HG03159 (cell line): ENCODE measurements around the gene LPAR2.
A peak's percentile ranks its signal among the peaks of the same experiment; 100 is the strongest.
"Not testable (repeated sequence)": the region's sequence is repeated elsewhere in the genome, so short reads cannot be mapped to it uniquely, and the experiment has no call there.

Experiments used
- ATAC-seq: cut with Tn5 transposase; IDR thresholded peaks from one replicate; pipeline ENCODE4 v1.9.1; 2021; ENCODE audit warnings: mild to moderate bottlenecking, moderate library complexity; ENCODE audit not compliant: unreplicated experiment

LPAR2 gene

DNA sequence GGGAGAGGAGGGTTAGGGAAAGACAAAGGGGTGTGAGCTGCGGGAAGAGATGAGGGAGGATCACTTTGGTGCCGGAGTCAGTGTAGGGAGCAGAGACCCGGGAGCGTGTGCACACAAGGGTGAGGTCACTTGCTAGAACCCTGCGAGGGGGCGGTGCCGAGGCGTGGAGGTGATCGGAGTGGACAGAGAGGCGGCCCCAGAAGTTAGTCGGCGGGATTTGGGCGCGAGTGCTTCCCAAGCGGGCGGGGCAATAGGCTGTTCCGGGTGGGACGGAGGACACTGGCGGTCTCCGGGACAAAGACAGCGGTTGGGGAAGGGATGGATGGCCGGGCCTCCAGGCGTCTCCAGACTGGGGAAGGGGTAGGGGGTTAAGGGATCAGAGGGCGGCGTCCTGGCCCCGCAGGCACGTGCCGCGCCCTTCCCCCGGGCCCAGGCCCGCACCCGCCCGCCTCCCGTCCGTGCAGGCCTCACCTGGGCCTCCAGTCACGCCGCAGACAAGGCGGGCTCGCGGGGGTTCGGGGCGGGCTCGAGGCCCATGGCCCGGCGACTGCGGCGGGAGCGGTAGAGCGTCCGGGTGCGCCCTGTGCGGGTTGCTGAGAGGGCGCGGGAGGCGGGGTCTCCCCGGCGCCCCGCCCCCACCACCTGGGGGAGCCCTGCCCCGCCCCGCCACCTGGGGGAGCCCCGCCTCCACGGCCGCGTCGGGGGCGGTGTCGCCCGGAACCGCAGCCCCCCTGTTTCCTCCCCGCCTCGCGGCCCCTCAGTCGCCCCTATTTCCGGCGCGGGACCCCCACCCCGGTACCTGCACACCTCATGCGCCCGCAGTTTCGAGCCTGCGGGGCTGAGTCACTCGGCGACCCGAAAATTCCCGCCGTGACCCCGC is at the start of gene LPAR2:
Gene LPAR2 (minus strand): TSS at position 600 of the 880 bp plus-strand sequence. CDS start 945 bp downstream, outside the sequence.
- ATAC-seq: peak; percentile 60

DNA sequence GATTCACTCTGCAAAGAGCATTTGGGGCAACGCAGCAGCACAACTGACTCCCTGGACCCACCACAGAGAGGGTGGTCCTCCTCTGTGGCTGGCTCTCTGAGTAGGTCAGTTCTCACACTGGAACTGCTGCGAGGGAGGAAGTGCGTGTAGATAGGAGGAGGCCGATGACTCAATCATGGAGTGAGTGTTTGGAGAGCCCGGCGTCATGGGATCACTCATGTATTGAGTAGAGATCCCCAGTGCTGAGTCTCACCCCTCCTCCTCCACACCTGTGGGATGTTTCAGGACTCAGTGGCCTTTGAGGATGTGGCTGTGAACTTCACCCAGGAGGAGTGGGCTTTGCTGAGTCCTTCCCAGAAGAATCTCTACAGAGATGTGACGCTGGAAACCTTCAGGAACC is 49.6 kb upstream of the LPAR2 start:
- ATAC-seq: no peak

DNA sequence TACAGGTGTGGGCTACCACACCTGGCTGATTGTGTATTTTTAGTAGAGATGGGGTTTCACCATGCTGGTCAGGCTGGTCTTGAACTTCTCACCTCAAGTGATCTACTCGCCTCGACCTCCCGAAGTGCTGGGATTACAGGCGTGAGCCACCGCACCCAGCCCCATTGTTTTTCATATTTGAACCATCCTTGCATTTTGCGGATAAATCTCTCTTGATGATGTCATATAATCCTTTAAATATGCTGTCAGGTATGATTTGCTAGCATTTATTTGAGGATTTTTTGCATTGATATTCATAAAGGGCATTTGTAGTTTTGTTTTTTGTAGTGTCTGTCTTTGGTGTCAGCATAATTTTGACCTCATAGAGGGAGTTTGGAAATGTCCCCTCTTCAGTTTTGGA is 46.3 kb upstream of the LPAR2 start:
- ATAC-seq: no peak

DNA sequence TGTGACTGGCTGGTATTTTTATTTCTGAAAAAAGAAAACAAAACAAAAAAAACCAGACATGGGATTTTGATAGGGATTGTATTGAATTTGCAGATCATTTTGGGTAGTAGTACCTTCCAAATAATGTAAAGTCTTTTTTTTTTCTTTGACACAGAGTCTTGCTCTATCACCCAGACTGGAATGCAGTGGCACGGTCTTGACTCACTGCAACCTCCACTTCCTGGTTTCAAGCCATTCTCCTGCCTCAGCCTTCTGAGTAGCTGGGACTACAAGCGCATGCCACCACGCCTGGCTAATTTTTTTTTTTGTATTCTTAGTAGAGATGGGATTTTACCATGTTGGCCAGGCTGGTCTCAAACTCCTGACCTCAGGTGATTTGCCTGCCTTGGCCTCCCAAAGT is 44.8 kb upstream of the LPAR2 start:
- ATAC-seq: no peak

DNA sequence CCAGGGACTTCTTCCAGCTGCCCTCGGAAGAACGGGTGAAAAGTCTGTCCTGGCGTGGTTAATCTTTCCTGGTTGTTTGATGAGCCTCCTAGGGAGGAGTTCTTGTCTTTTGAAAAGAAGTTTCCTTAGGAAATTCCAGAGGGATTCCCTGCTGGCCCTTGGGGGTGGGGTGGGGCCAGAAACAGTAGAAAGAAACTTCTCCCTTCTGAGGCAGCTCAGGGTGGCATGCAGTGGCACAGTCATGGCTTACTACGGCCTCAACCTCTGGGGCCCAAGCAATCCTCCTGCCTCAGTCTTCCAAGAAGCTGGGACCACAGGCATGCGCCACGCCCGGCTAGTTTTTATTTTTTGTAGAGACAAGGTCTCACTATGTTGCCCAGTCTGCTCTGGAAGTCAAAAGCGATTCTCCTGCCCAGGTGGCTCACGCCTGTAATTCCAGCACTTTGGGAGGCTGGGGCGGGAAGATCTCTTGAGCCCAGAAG is 42.1 kb upstream of the LPAR2 start:
- ATAC-seq: no peak

DNA sequence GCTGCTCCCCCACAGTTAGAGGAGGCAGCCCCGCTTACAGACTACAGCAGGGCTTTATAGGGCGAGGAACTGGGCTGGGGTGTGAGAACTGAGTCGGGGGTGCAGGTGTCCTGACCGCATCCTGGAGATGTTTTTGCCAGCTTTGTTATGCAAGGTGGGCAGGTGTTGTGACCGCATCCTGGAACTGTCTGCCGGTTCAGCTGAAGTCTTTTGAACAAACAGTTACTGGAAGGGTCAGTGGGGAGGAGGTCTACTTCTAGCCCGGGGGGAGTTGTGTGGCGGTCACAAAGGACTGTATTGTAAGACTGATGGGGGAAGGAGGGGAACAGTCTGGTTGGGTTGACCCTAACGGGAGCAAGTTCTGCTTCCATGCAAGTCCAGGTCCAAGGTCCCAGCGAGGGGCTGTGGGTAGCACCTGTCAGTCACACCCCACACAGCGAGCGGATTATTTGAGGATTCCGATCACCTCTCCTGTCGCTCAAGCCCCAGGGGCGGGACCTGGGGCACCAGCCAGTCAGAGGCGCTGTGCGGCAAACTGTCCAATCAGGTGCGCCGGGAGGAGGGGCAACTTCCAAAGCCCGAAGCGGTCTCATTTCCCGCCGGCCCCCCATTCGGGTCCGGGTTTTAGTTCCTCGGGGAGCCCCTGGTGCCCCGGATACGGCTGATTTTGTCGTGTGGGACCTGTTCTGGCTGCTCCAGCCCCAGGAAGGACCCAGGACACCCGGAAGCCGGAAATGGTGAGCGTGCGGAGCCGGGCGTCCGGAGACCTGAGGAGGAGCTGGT is 40.4 kb upstream of the LPAR2 start, which contains the start of gene ZNF101:
Gene ZNF101 (plus strand): TSS at position 610 of the 783 bp plus-strand sequence. CDS start 125 bp downstream, at position 735.
- ATAC-seq: peak; percentile 69

DNA sequence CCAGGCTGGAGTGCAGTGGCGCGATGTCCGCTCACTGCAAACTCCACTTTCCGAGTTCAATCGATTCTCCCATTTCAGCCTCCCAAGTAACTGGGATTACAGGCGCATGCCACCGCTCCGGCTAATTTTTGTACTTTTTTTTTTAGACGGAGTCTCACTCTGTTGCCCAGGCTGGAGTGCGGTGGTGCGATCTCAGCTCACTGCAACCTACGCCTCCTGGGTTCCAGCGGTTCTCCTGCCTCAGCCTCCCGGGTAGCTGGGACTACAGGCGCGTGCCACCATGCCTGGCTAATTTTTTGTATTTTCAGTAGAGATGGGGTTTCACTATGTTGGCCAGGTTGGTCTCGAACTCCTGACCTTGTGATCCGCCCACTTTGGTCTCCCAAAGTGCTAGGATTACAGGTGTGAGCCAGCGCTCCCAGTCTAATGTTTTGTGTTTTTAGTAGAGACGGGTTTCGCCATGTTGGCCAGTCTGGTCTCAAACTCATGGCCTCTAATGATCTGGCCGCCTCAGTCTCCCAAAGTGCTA is 37.5 kb upstream of the LPAR2 start:
- not testable (repeated sequence) for ATAC-seq

DNA sequence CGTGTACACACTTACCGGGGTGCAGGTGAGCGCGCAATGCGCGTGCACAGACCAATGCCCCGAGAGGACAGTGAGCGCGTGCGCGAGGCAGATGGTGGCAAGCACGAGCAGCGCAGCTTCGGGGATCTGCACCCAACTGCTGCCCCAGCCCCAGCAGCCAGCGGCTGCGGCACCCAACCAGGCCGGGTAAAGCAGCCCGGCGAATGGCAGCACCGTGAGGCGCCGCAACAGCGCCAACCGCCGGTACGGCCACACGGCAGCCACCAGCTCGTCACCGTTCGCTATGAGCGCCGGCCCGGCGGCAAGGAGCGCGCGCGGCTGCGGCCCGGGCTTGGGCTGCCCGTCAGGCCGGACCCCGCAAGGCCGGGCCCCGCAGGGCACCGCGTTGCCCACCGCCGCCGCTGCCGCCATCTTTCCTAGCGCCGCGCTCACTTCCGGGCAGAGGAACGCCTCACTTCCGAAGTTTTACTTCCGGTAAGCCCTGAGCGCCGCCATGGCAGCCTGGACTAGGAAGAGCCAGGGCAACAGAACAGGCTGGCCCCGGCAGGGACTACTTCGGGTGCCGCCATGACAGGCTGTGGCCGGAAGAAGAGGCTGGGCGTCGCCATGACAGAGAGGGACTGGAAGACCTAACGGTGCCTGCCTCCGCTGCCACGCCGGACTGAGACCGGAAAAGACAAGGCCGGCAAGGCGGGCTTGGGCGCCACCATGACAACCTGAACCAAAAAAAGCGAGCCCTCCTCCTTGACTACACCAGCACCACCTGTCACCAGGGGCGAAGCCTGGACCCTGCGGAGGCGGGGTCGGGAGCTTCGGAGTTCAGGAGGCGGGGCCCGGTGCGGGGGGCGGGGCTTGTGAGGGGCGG is 35.5 kb upstream of the LPAR2 start, which contains the start of gene ATP13A1:
Gene ATP13A1 (minus strand): TSS at position 421 of the 865 bp plus-strand sequence. CDS start 10 bp downstream, at position 411.
- peak; percentile 61 for ATAC-seq

DNA sequence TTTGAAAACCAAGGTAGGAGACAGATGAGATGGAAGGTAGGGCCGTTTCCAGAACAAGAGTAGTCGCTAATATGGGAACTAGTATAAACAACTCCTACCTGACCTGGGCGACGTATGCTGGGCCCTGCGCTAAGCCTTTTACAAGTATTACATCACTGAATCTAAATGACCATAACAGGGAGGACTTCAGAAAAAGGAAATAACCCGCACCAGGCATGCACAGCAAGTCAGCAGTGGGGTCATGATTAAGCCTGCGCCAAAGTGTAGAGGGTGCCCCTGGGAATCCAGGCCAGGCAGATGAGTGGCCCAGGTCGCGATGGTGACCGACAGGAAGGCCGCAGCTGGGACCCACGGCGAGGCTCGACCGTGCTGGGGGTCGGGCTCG is 34.8 kb upstream of the LPAR2 start:
- no peak for ATAC-seq

DNA sequence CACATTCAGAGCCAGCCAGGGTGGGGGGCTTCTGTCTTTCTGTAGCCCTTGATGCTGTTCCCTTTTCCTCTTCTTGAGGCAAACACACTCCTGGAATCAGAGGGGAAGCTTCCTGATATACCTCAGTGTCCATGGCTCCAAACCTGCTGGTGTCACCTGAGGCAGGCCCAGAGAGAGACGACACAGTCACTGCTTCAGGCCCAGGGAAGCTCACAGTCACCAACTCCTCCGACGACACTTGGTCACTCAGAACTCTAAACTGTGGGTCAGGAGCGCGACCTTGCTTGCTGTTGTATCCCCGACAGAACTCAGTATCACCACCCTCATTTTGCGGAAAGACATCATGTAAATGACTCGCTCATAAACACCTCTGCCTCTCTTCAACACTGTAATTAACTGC is 34.3 kb upstream of the LPAR2 start:
- no peak for ATAC-seq

DNA sequence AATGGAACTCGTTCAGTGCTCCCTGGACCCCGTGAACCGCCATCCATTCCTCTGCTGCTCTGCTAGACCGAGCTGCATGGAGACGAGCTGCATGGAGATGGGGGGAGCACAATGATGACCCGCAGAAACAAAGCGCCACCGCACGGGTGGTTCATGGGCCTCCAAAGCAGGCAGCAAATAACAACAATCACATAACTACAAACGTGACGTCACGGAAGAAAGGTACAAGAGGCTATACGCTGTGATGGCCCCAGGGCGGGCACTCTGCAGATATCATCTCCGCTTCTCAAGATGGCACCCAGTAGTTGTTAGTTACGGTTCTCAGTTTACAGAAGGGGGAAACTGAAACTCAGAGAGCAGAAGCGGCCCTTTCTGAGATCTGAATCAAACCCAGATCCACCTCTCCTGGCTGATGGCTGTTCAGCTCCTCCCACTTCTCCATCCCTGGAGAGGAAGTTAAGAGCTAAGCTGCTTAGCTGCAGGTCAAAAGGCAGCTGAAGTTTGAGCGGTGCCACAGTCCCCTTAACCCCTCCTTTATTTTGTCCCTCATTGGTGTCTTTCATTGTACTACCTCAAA is 33.7 kb upstream of the LPAR2 start:
- peak; percentile 44 for ATAC-seq

DNA sequence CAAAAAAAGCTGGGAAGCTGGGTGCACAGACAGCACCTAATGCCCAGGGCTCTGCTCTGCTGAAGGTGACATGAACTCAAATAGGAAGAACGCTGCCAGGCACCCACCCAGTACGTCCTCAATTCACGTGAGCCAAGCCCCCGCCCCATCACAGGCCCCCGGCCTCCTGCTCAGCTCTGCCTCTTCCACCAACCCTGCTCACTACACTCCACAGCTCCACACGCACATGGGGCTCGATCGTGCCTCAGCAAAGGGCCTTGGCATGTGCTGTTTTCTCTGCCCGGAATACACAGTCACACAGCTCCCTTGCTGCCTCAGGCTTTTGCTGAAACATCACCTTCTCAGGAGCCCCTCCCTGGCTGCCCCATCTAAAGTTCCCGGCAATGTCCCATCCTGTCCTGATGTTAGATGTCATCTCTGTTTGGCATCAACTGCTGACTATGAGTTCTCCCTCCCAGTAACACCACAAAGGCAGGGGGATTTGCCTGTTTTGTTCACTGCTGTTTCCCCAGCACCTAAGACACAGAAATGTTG is 33.2 kb upstream of the LPAR2 start:
- no peak for ATAC-seq

DNA sequence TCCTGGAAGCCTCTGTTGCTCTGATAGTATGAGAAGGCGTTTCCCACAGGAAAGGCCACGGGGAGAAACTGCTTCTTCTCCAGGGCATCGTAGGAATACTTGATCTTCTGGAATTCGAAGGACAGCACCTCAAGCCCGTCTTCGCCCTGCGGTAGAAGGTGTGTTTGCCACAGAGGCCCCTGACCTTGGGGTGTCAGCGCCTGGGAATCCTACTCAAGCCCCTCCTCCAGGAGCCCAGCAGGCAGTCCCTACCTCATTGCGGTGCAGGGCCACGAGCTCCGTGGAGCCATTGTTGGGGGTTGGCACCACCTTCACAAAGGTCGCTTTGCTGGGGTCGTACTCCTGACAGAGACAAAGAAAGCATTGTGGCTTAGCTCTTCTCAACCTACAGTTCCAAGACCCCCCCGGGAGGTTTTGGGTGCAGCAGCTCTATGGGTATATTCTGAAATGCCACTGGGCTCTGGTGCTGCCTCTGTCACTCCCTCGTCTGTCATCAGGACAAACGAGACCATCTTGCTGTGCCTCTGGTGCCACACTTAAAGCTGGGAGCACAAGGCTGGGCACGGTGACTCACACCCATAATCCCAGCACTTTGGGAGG is 31.7 kb upstream of the LPAR2 start:
- no peak for ATAC-seq

DNA sequence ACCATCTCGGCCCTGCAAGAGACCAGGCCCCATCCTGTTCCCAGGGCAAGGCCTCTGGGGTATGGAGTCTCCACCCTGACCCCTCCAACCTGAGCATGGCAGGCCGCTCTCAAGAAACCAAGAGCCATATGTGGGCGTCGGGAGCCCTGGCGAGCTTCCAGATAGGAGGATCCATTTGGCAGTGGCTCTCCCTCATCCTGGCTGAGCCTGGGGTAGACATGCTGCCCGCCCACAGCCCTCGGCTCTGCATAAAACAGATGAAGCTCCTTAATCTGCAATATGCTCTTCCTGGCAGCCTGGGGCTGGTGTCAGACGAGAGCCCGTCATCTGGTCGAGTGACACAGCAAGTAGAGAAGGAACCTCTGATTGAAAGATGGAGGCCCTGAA is 29.4 kb upstream of the LPAR2 start:
- no peak for ATAC-seq

DNA sequence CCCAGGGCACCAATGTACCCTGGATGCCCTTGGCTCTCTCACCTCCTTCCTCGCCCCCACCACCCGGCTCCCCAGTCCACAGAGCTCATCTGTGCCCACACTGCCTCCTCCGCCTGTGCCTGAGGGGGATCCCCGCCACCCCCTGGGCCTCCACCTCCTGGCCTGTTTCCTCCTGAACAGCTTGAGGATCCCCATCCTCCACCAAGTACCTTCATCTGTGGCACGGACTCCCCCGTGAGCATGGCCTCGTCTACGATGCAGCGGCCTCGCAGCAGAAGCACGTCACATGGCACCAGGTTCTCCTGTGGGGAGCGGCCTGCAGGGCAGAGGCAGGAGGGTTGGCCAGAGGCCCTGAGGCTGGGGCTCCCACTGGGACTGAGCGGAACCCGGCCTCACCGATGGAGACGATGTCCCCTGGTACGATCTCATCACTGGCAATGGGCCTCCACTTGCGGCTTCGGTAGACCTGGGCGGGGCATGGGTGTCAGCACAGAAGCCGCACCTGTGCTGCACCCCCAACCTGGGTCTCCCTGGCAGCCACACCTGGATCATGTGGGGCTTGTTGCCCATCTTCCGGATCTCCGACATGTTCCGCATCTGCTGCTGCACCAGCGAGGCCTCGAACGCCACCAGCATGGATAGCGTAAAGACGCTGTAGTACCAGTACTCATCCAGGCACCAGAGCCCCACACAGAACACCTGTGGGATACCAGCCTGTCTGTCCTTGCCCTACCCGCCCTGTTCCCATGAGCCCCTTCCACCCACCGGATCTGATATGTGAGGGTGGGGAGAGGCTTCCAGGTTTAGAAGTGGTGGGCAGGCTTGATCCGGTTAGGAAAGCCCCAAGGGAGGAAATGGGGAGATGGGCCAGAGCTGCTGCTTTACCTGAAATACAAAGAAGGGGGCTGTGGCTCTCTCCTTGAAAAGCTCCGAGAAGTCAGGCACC is 28.7 kb upstream of the LPAR2 start:
- no peak for ATAC-seq

DNA sequence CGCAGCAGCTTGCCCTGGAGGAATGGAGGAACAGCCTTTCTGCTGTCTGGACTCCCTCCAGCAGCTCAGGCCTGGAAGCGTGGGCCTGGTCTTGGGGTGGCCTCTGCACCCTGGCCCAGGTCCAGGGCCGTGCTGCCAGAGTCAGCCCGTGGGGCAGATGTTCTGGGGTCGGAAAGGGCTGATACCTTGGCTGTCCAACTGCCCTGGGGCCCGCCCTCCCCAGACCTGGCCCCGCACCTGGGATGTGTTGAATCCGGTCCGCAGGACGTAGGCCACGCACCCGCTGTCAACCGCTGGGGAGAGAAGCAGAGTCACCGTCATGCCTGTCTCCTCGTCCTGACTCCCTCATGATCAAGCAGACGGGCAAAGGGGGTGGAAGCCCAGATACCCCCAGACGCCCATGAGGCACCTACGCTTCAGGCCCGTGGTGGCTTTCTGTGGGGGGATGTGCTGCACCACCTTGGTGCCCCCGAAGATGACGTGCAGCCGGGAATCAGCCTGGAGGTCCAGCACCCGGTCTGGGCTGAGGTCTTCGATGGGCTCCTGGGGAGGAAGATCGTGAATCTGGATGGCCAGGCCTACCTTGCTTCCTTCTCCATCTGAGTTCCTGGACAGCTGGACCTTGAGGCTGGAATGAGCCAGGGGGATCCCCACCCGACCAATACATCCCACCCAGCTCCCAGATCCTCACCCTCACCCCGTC is 27.8 kb upstream of the LPAR2 start:
- no peak for ATAC-seq

DNA sequence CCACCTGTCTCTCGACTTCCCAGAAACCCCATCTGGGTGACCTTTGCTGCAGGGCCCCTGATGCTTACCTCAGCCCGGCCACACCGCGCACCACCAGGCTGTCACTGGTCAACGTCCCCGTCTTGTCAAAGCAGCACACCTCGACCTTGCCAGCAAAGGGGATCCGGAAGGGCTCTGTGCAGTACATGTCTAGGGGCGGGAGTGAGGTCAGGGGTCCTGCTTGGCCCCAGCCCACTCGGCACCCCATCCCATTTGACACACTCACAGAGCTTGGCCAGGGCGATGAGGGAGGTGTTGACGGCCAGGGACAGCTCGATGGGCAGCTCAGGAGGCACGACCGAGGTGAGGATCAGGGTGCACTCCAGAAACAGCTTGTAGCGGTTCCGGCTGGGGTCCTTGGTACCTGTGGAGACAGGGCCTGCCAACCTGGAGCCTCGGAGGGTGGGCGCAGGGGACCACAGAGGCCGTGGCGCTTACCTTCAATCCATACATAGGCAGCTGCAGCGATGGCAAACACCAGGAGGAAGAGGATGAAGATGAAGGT is 27.1 kb upstream of the LPAR2 start:
- no peak for ATAC-seq
